NCI-H2081 treated with DMSO at 0.1 percent for 48 hours (cell line): ENCODE results near the gene HTT-AS.

Experiments
- DNase-seq: peaks from one replicate; lab custom pipeline; 2025; lab: John Stamatoyannopoulos, UW

The HTT-AS gene

GRCh38 chr4:3030566-3031356 lies 43.6 kb downstream of the HTT-AS start:
- no peak for DNase-seq

GRCh38 chr4:3029464-3029863 lies 44.9 kb downstream of the HTT-AS start:
- DNase-seq = no peak

DNA sequence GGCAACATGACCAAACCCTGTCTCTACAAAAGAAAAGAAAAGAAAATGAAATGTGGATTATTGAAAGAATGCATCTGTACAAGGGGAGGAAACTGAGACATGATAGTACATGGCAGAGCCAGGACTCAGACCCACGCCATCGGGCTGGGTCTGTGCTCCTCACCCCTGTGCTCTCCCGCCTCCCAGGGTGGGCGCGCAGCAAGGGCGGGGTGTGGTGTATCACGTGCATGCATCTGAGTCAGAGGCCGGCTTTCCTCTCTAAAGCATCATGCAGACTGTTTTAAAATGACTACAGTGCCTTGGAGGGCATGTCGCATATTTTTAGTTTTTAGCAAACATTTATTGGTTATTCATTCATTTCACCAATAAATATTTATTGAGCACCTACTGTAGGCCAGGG lies 47.8 kb downstream of the HTT-AS start:
- no peak for DNase-seq

DNA sequence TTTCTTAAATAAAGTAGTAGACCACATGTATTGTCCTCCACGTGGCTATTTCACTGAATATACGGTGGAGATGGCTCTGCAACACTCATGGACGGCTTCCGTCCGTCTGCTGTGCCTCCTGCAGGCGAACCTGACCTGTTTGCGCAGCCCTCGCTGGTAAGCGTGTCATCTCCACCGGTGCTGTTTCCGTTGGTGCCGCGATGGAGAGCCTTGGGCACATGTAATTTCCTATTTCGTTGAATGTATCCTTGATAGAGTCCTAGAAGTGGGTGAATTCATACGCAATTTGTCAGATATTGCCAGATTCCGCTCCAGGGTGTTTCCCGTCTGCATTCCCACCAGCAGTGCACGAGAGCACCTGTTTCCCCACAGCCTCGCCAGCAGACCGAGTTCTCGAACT lies 48.5 kb downstream of the HTT-AS start:
- no peak for DNase-seq

- DNase-seq = no peak
Observed at GRCh38 chr4:3022651-3023050, 51.7 kb downstream of the HTT-AS start.

GRCh38 chr4:3022112-3022511 lies 52.2 kb downstream of the HTT-AS start:
- DNase-seq = no peak

GRCh38 chr4:3021627-3022026 lies 52.7 kb downstream of the HTT-AS start:
- DNase-seq = no peak

- DNase-seq = no peak
Observed at GRCh38 chr4:3021127-3021526, 53.2 kb downstream of the HTT-AS start.

- DNase-seq = no peak
Observed at GRCh38 chr4:3019145-3019846, 55.0 kb downstream of the HTT-AS start.

DNA sequence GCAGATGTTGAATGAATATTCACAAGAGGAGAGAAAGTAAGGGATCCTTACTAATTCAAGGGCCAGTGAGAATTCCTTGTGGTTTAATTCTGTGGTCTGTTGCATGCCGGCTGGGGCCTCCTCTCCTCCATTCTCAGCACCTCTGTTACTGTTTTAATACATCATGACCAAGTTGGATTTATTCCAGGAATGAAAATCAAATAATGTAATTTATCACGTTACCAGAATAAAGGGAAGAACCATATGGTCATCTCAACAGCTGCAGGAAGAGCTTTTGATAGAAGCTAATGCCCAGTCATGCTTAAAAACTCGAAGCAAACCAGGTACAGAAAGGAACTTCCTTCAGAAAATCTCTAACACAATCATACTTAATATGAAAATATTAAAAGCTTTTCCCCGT lies 56.8 kb downstream of the HTT-AS start:
- no peak for DNase-seq

DNA sequence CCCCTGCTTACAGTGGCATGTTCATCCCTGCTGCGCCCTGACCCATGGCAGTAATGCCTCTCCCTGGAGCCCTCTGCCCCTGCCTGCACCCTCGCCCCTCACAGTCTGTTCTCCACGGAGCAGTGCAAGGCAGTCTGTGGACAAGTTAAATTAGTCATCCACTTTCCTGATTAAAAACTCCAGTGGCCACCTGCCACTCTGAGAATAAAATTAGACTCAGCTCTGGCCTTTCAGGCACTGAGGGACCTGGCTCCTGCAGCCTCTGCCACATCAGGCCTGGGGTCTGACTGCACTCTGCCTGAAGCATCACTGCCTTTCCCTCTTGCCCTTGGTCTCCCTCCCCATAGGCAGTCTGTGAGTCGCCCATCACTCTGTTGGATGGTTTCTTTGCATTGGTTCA lies 57.4 kb downstream of the HTT-AS start:
- no peak for DNase-seq

DNA sequence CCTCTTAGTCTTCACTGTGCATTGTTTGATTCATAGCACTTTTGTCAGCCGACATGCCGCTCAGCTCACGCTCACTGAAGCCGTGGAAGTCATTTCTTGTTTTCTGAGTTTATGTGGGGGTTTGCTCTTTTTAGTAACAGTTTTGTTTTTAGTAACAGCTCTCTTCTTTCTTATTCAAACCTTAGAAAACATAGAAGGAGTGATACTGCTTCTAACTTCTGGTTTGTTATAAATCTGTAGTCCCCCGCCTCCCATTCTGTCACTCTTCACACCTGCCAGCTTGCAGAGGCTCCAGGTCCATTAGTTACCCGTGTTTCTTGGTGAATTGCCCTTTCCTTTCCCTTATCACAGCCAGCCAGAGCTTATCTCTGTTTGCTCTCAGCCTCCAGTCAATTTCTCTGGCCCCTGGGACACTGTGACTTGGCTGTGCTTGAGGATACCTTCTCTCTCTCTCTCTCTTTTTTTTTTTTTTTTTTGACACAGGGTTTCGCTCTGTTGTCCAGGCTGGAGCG lies 60.4 kb downstream of the HTT-AS start:
- no peak for DNase-seq
